Measurements from ENCODE around the gene TBCC. TPM values are rescaled to one million over a fixed set of nuclear protein-coding genes. Genes with fewer than 3 reads are reported as not detected.

The TBCC gene
- total and polyA plus RNA-seq, 10 of the 15 experiments (the other 5 are each of a cell fraction or from before 2014, with no cell fraction given) = 2.5 to 41.9 (median 20.3) TPM

DNA sequence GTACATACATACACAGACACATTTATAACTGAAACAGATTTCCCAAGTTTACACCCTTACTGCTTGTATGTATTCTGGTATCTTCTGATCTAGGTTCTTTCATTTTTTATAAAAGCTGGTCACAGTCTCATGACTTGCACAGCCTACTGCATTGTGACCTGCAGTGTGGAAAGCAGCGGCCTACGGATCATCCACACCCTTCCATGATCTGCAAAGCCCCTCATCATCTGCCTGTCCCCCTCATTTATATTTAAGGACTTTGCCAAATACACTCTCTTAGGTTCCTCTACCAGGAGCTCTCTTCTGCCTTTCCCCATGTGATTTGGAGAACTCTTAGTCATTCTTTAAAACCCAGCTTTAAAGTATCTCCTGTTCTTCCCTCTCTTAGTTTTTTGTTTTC, 23.9 kb upstream of the TBCC start:
- ATAC-seq (no peak), DNase-seq (ENCODE audit: low read depth, low spot score) (no peak), FAIRE-seq (no peak)
- no peak overlapping the region for H2AFZ ChIP-seq (ENCODE audit: control insufficient read depth, low read depth, low read length)
- no peak overlapping the region for H3K9ac ChIP-seq (ENCODE audit: control insufficient read depth, insufficient read depth, low read length)
- TF ChIP-seq WRNIP1 (IDR thresholded peaks at IDR 0.05; ENCODE audit: borderline replicate concordance, low read depth, low read length) (no peak), STAT1 (conservative IDR thresholded peaks at IDR 0.05) (no peak), LARP7 (IDR thresholded peaks at IDR 0.05) (no peak)
- no peaks in the 10 kb centered on the region for H3K36me3 ChIP-seq (ENCODE audit: control insufficient read depth in 2 of 2, insufficient read depth in 2 of 2, low read length in 1 of 2)
- no TSS peak for BruUV-seq (replicated peaks)
- H4K20me1 ChIP-seq (ENCODE audit: control insufficient read depth, insufficient read depth) = no peaks in the 10 kb centered on the region
- in situ Hi-C loops (cut with MboI) (no loop called here), intact Hi-C loops (cut with micrococcal nuclease; ENCODE audit: unreplicated experiment) (loop anchor here (10.0 kb wide), 1 partner anchor 615 kb away; no protein-coding TSS in a partner anchor)
- H3K27me3 ChIP-seq (replicated peaks in 1 of 2; ENCODE audit: control insufficient read depth in 2 of 2, insufficient read depth in 2 of 2, low read length in 1 of 2) = no peaks in the 10 kb centered on the region
- H3K4me3 ChIP-seq = no peak overlapping the region
- H3K4me1 ChIP-seq (ENCODE audit: control insufficient read depth, insufficient read depth, low read length) = peaks cover 34% of the 10 kb centered on the region
- H3K79me2 ChIP-seq (ENCODE audit: control insufficient read depth, insufficient read depth, low read length) = peaks cover 15% of the 10 kb centered on the region
- ChIA-PET SMC1A (ENCODE audit: uncharacterized antibody, unreplicated experiment) (interaction anchor here (0.6 to 9.6 kb wide), 8 partner anchors 10 to 875 kb away, joined by 3 to 92 read pairs (median 4); partner anchors contain the start of gene TBCC), RAD21 (ENCODE audit: unreplicated experiment) (interaction anchor here (1.3 to 17.0 kb wide), 4 partner anchors 12 to 23 kb away, joined by 4 to 227 read pairs (median 15); partner anchors contain the start of genes BICRAL and TBCC), POLR2A (interaction anchor here (0.9 to 8.8 kb wide), 5 partner anchors 11 to 22 kb away, joined by 6 to 140 read pairs (median 28); partner anchors contain the start of genes BICRAL and TBCC), CTCF (interaction anchor here (0.6 to 4.9 kb wide), 6 partner anchors 15 to 43 kb away, joined by 3 to 25 read pairs (median 3); no protein-coding TSS in a partner anchor)
- no peak overlapping the region for H3K27ac ChIP-seq (ENCODE audit: control insufficient read depth, insufficient read depth)
- no peaks in the 10 kb centered on the region for H3K9me3 ChIP-seq (replicated peaks; ENCODE audit: control insufficient read depth, insufficient read depth, low read length)
- WGBS (ENCODE audit: insufficient coverage, insufficient replicate concordance, low lambda C conversion rate, missing lambda C conversion rate) = 100% methylated on average over 2 of the region's 2 CpGs
- no peak overlapping the region for H3K4me2 ChIP-seq (ENCODE audit: control insufficient read depth, insufficient read depth)

DNA sequence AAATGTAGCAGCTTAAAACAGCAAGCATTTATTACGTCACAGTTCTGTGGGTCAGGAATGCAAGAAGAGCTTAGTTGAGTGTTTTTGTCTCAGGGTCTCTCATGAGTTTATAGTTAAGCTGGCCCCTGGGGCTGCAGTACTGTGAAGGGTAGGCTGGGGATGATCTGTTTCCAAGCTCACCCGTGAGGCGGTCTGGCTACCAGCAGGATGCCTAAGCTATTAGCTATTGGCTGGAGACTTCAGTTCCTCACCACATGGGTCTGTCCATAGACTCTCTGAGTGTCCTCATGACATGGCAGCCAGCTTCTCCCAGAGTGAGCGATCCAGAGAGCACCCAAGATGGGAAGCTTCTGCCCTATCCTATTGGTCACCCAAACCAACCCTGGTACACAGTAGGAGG, 23.1 kb upstream of the TBCC start:
- Histone ChIP-seq H3K9ac (ENCODE audit: control insufficient read depth, insufficient read depth, low read length) (no peak overlapping the region), H3K4me1 (ENCODE audit: control insufficient read depth, insufficient read depth, low read length) (peaks cover 28% of the 10 kb centered on the region), H3K4me3 (no peak overlapping the region), H3K79me2 (ENCODE audit: control insufficient read depth, insufficient read depth, low read length) (peaks cover 14% of the 10 kb centered on the region), H4K20me1 (ENCODE audit: control insufficient read depth, insufficient read depth) (no peaks in the 10 kb centered on the region), H3K36me3 (ENCODE audit: control insufficient read depth in 2 of 2, insufficient read depth in 2 of 2, low read length in 1 of 2) (no peaks in the 10 kb centered on the region), H3K9me3 (replicated peaks; ENCODE audit: control insufficient read depth, insufficient read depth, low read length) (no peaks in the 10 kb centered on the region), H2AFZ (ENCODE audit: control insufficient read depth, low read depth, low read length) (no peak overlapping the region), H3K27ac (ENCODE audit: control insufficient read depth, insufficient read depth) (no peak overlapping the region), H3K27me3 (replicated peaks in 1 of 2; ENCODE audit: control insufficient read depth in 2 of 2, insufficient read depth in 2 of 2, low read length in 1 of 2) (no peaks in the 10 kb centered on the region), H3K4me2 (ENCODE audit: control insufficient read depth, insufficient read depth) (no peak overlapping the region)
- DNase-seq (ENCODE audit: low read depth, low spot score) = no peak
- BruUV-seq (replicated peaks) = no TSS peak
- in situ Hi-C loops (cut with MboI) = no loop called here
- no peak for FAIRE-seq
- intact Hi-C loops (cut with micrococcal nuclease; ENCODE audit: unreplicated experiment) = no loop called here
- ChIA-PET POLR2A (interaction anchor here (0.7 to 8.8 kb wide), 7 partner anchors 9 to 114 kb away, joined by 3 to 140 read pairs (median 10); partner anchors contain the start of genes BICRAL and TBCC), CTCF (interaction anchor here (1.2 to 4.9 kb wide), 4 partner anchors 15 to 42 kb away, joined by 3 to 25 read pairs (median 5); no protein-coding TSS in a partner anchor), SMC1A (ENCODE audit: uncharacterized antibody, unreplicated experiment) (interaction anchor here (0.9 to 9.6 kb wide), 8 partner anchors 9 to 76 kb away, joined by 3 to 92 read pairs (median 4); partner anchors contain the start of gene TBCC), RAD21 (ENCODE audit: unreplicated experiment) (interaction anchor here (1.1 to 17.0 kb wide), 4 partner anchors 13 to 22 kb away, joined by 4 to 227 read pairs (median 13); partner anchors contain the start of genes BICRAL and TBCC)
- ATAC-seq = no peak
- WGBS (ENCODE audit: insufficient coverage, insufficient replicate concordance, low lambda C conversion rate, missing lambda C conversion rate) = 98% methylated on average over 4 of the region's 4 CpGs
- TF ChIP-seq MXI1 (IDR thresholded peaks at IDR 0.05; ENCODE audit: low read depth, low read length) (no peak), SMAD1 (IDR thresholded peaks at IDR 0.05; ENCODE audit: low read depth, partially characterized antibody) (no peak), NR2F1 (conservative IDR thresholded peaks at IDR 0.05) (no peak), NRF1 (conservative IDR thresholded peaks at IDR 0.05; ENCODE audit: low read depth, low read length) (no peak), ATF7 (IDR thresholded peaks at IDR 0.05; ENCODE audit: low read depth) (no peak), CBX5 (IDR thresholded peaks at IDR 0.05; ENCODE audit: low read depth) (no peak), RFX5 (IDR thresholded peaks at IDR 0.05; ENCODE audit: low read depth, low read length) (no peak)
- TF ChIP-seq, protein P1, sequence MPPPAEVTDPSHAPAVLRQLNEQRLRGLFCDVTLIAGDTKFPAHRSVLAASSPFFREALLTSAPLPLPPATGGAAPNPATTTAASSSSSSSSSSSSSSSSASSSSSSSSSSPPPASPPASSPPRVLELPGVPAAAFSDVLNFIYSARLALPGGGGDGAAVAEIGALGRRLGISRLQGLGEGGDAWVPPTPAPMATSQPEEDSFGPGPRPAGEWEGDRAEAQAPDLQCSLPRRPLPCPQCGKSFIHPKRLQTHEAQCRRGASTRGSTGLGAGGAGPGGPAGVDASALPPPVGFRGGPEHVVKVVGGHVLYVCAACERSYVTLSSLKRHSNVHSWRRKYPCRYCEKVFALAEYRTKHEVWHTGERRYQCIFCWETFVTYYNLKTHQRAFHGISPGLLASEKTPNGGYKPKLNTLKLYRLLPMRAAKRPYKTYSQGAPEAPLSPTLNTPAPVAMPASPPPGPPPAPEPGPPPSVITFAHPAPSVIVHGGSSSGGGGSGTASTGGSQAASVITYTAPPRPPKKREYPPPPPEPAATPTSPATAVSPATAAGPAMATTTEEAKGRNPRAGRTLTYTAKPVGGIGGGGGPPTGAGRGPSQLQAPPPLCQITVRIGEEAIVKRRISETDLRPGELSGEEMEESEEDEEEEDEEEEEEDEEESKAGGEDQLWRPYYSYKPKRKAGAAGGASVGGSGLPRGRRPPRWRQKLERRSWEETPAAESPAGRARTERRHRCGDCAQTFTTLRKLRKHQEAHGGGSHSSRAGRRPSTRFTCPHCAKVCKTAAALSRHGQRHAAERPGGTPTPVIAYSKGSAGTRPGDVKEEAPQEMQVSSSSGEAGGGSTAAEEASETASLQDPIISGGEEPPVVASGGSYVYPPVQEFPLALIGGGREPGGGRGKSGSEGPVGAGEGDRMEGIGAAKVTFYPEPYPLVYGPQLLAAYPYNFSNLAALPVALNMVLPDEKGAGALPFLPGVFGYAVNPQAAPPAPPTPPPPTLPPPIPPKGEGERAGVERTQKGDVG (CRISPR knock-in tag; IDR thresholded peaks at IDR 0.05) = no peak
